CD14-positive monocyte (primary cell): ENCODE results near the gene KRTAP9-8. TPM values are rescaled to one million over a fixed set of nuclear protein-coding genes. Genes with fewer than 3 reads are reported as not detected.

ENCODE experiments used
- DNase-seq, 3 donors: peaks; one replicate each; pipeline ENCODE4 v3.0.0-alpha.2; 2011 to 2022
- H2AFZ ChIP-seq: 2 replicates; pipeline ENCODE4 v1.6.0; 2012; ENCODE audit warnings: mild to moderate bottlenecking, low read depth, low read length, inconsistent platforms; ENCODE audit not compliant: insufficient read depth, poor library complexity, severe bottlenecking
- H3K27ac ChIP-seq, 2 donors: 1 replicate in 1 of 2; 2 replicates in 1 of 2; pipeline ENCODE4 v1.5.1; 2012 to 2013; ENCODE audit warnings: low read length in 2 of 2, control low read depth in 1 of 2, inconsistent platforms in 1 of 2, low read depth in 1 of 2, mild to moderate bottlenecking in 1 of 2
- H3K27me3 ChIP-seq, 2 donors: one replicate each; pipeline versions ENCODE4 v1.6.0 to v1.6.1; 2011 to 2013; ENCODE audit warnings: low read length in 2 of 2; ENCODE audit not compliant: control insufficient read depth in 2 of 2, insufficient read depth in 2 of 2
- H3K36me3 ChIP-seq, 2 donors: replicated peaks in 1 of 2; 1 replicate in 1 of 2; 2 replicates in 1 of 2; pipeline versions ENCODE4 v1.5.1 to v1.6.1; 2012 to 2013; ENCODE audit warnings: low read length in 2 of 2, control low read depth in 1 of 2, inconsistent platforms in 1 of 2, mild to moderate bottlenecking in 1 of 2; ENCODE audit not compliant: insufficient read depth in 2 of 2, control insufficient read depth in 1 of 2
- H3K4me1 ChIP-seq, 2 donors: 1 replicate in 1 of 2; 2 replicates in 1 of 2; pipeline versions ENCODE4 v1.5.1 to v1.6.1; 2012 to 2013; ENCODE audit warnings: low read length in 2 of 2, control low read depth in 1 of 2, inconsistent platforms in 1 of 2, mild to moderate bottlenecking in 1 of 2, moderate library complexity in 1 of 2; ENCODE audit not compliant: insufficient read depth in 2 of 2, control insufficient read depth in 1 of 2
- H3K4me2 ChIP-seq: replicated peaks from 2 replicates; pipeline ENCODE3; 2012; ENCODE audit warnings: low read length, moderate library complexity, mild to moderate bottlenecking; ENCODE audit not compliant: poor library complexity, severe bottlenecking; ENCODE audit errors: extremely low read depth
- H3K4me3 ChIP-seq, 3 experiments: fragments of 200-600 bp in 1 of 3; sonication (generic) in 1 of 3; replicated peaks in 1 of 3; 1 replicate in 2 of 3; 2 replicates in 1 of 3; pipeline ENCODE4 v1.5.1; 2011 to 2013; ENCODE audit warnings: low read length in 3 of 3, mild to moderate bottlenecking in 3 of 3, control low read depth in 2 of 3, low read depth in 2 of 3, inconsistent platforms in 1 of 3, moderate library complexity in 1 of 3
- H3K79me2 ChIP-seq: 2 replicates; pipeline ENCODE4 v1.6.0; 2012; ENCODE audit warnings: mild to moderate bottlenecking, control low read depth, inconsistent platforms, low read length, moderate library complexity; ENCODE audit not compliant: insufficient read depth
- H3K9ac ChIP-seq: 2 replicates; pipeline ENCODE4 v1.6.0; 2017; ENCODE audit warnings: low read length, mild to moderate bottlenecking; ENCODE audit not compliant: insufficient read depth, poor library complexity, severe bottlenecking
- H3K9me3 ChIP-seq, 2 donors: replicated peaks in 1 of 2; 1 replicate in 1 of 2; 2 replicates in 1 of 2; pipeline versions ENCODE4 v1.5.1 to v1.6.1; 2012 to 2013; ENCODE audit warnings: low read length in 2 of 2, control low read depth in 1 of 2; ENCODE audit not compliant: control insufficient read depth in 1 of 2, insufficient read depth in 1 of 2
- H4K20me1 ChIP-seq: 2 replicates; pipeline ENCODE4 v1.6.0; 2012; ENCODE audit warnings: mild to moderate bottlenecking, low read length, control low read depth, moderate library complexity; ENCODE audit not compliant: insufficient read depth
- H3K27ac Mint-ChIP-seq, 7 donors: one replicate each; pipeline ENCODE4 v1.8.0; 2020; ENCODE audit warnings: mild to moderate bottlenecking in 7 of 7, mixed read lengths in 7 of 7, moderate library complexity in 6 of 7, inconsistent platforms in 2 of 7
- H3K27me3 Mint-ChIP-seq, 3 donors: one replicate each; pipeline ENCODE4 v1.8.0; 2021 to 2022; ENCODE audit warnings: low read depth in 3 of 3, mild to moderate bottlenecking in 3 of 3, mixed read lengths in 3 of 3, moderate library complexity in 3 of 3, inconsistent platforms in 1 of 3
- H3K36me3 Mint-ChIP-seq, 2 donors: one replicate each; pipeline ENCODE4 v1.8.0; 2020; ENCODE audit warnings: mixed read lengths in 2 of 2, inconsistent platforms in 1 of 2, mild to moderate bottlenecking in 1 of 2
- H3K4me1 Mint-ChIP-seq: one replicate; pipeline ENCODE4 v1.8.0; 2020; ENCODE audit warnings: mild to moderate bottlenecking, mixed read lengths
- H3K4me3 Mint-ChIP-seq, 2 donors: one replicate each; pipeline ENCODE4 v1.8.0; 2020; ENCODE audit warnings: mild to moderate bottlenecking in 2 of 2, mixed read lengths in 2 of 2, moderate library complexity in 1 of 2
- H3K9me3 Mint-ChIP-seq, 7 donors: one replicate each; pipeline ENCODE4 v1.8.0; 2020 to 2022; ENCODE audit warnings: mixed read lengths in 7 of 7, mild to moderate bottlenecking in 6 of 7, moderate library complexity in 6 of 7, inconsistent platforms in 2 of 7
- CTCF ChIP-seq: fragments of 200-600 bp; IDR thresholded peaks from one replicate; pipeline ENCODE4 v1.8.0; 2022; ENCODE audit warnings: antibody characterized with exemption, mild to moderate bottlenecking
- WGBS: methylation state at CpG from one replicate; pipeline ENCODE4 v1.1.5; 2013; ENCODE audit warnings: missing lambda C conversion rate; ENCODE audit not compliant: insufficient coverage; 5-methylcytosine and 5-hydroxymethylcytosine counted together
- intact Hi-C, 2 donors: fragments of 100-400 bp; cut with micrococcal nuclease; formaldehyde crosslinking; loops; one replicate each; pipeline versions ENCODE4 v1.15.0 to v1.15.1; 2023
- polyA plus RNA-seq, 3 donors: library from polyadenylated mRNA; depleted of rRNA in 1 of 3; unstranded in 2 of 3; stranded (reverse) in 1 of 3; fragments of 300-500 nt in 2 of 3; fragments of >200 nt in 1 of 3; fragmentation: Illumina TruSeq in 2 of 3; gene quantifications; 1 replicate in 2 of 3; 2 replicates in 1 of 3; pipeline ENCODE4 v1.2.3, GENCODE V29; 2012 to 2021

The KRTAP9-8 gene
- polyA plus RNA-seq, 3 donors, result not detected

- Histone ChIP-seq H3K79me2 (no peaks in the 10 kb centered on the region), H3K9ac (no peak overlapping the region), H3K4me2 (no peak overlapping the region), H3K27ac (no peak overlapping the region), H3K36me3 (no peaks in the 10 kb centered on the region), H3K27me3 (no peaks in the 10 kb centered on the region), H3K4me3 (no peak overlapping the region), H4K20me1 (no peaks in the 10 kb centered on the region), H3K9me3 (peaks cover 0 to 3% of the 10 kb centered on the region in 2 donors), H3K4me1 (no peaks in the 10 kb centered on the region), H2AFZ (no peak overlapping the region)
- no peaks in the 10 kb centered on the region for H3K36me3 Mint-ChIP-seq
- intact Hi-C loops, result no loop called here
- TF ChIP-seq CTCF, result no peak
- H3K4me3 Mint-ChIP-seq, result no peak overlapping the region
- no peak overlapping the region for H3K27ac Mint-ChIP-seq
- H3K27me3 Mint-ChIP-seq, result peaks cover 2 to 19% (median 10%) of the 10 kb centered on the region in 3 donors
- peaks cover under 1 to 14% (median 6%) of the 10 kb centered on the region in 7 donors for H3K9me3 Mint-ChIP-seq
- no peaks in the 10 kb centered on the region for H3K4me1 Mint-ChIP-seq
- no CpG with 5 or more reads among the region's 1 CpG for WGBS
- DNase-seq, result no peak
Measured at GRCh38 chr17:41215681-41216080, 22.1 kb upstream of the KRTAP9-8 start.

GRCh38 chr17:41223821-41224220, 14.0 kb upstream of the KRTAP9-8 start:
- Histone ChIP-seq H3K36me3 (no peaks in the 10 kb centered on the region), H3K9ac (no peak overlapping the region), H3K79me2 (no peaks in the 10 kb centered on the region), H4K20me1 (no peaks in the 10 kb centered on the region), H2AFZ (no peak overlapping the region), H3K27me3 (no peaks in the 10 kb centered on the region), H3K4me3 (no peak overlapping the region), H3K4me1 (no peaks in the 10 kb centered on the region), H3K4me2 (no peak overlapping the region), H3K9me3 (peaks cover 0 to 3% of the 10 kb centered on the region in 2 donors), H3K27ac (no peak overlapping the region)
- no peaks in the 10 kb centered on the region for H3K36me3 Mint-ChIP-seq
- H3K9me3 Mint-ChIP-seq, result peaks cover 3 to 17% (median 6%) of the 10 kb centered on the region in 7 donors
- intact Hi-C loops, result no loop called here
- peaks cover 0 to 13% (median 5%) of the 10 kb centered on the region in 3 donors for H3K27me3 Mint-ChIP-seq
- no peak for TF ChIP-seq CTCF
- no peak for DNase-seq
- WGBS, result 80% methylated on average over 1 of the region's 2 CpGs
- H3K27ac Mint-ChIP-seq, result no peak overlapping the region
- no peaks in the 10 kb centered on the region for H3K4me1 Mint-ChIP-seq
- no peak overlapping the region for H3K4me3 Mint-ChIP-seq
